ENCODE measurements around the gene AFDN. TPM values are rescaled to one million over a fixed set of nuclear protein-coding genes. Genes with fewer than 3 reads are reported as not detected.
A peak's percentile ranks its signal among the peaks of the same experiment; 100 is the strongest.
"Not testable (repeated sequence)": the region's sequence is repeated elsewhere in the genome, so short reads cannot be mapped to it uniquely, and the experiment has no call there.

The AFDN gene
- total RNA-seq, 1 experiment from 2014 or later: 107 TPM

- Histone ChIP-seq H3K27ac (ENCODE audit: low read depth, low read length, poor library complexity, severe bottlenecking) (peak overlapping the region; percentile 21), H3K9me3 (ENCODE audit: low read depth, low read length, poor library complexity, severe bottlenecking) (no peaks in the 10 kb centered on the region), H3K4me3 (ENCODE audit: low read depth, low read length, poor library complexity, severe bottlenecking) (no peak overlapping the region), H3K27me3 (replicated peaks; ENCODE audit: insufficient read depth, low read depth, low read length, poor library complexity) (no peaks in the 10 kb centered on the region), H3K4me1 (ENCODE audit: insufficient read depth, low read length, poor library complexity, severe bottlenecking) (peaks cover 8% of the 10 kb centered on the region), H3K36me3 (ENCODE audit: insufficient read depth, low read length, poor library complexity, severe bottlenecking) (no peaks in the 10 kb centered on the region)
- intact Hi-C loops (cut with micrococcal nuclease; ENCODE audit: unreplicated experiment): no loop called here
- DNase-seq (ENCODE audit: low spot score): no peak
- CTCF ChIA-PET: no interaction called here
- TF ChIP-seq CTCF (conservative IDR thresholded peaks at IDR 0.05; ENCODE audit: low read depth, low read length) (no peak), EZH2 (IDR thresholded peaks at IDR 0.05; ENCODE audit: borderline replicate concordance, low read depth, low read length, poor library complexity, severe bottlenecking) (no peak)
- no TSS peak for BruUV-seq (replicated peaks)
- POLR2A ChIA-PET (ENCODE audit: low non-redundant PET): no interaction called here
These were observed 171.5 kb downstream of the AFDN start for GRCh38 chr6:167998215-167998614.

- no peak overlapping the region for H3K27ac ChIP-seq (ENCODE audit: low read depth, low read length, poor library complexity, severe bottlenecking)
- no peaks in the 10 kb centered on the region for H3K36me3 ChIP-seq (ENCODE audit: insufficient read depth, low read length, poor library complexity, severe bottlenecking)
- BruUV-seq (replicated peaks): no TSS peak
- no peaks in the 10 kb centered on the region for H3K9me3 ChIP-seq (ENCODE audit: low read depth, low read length, poor library complexity, severe bottlenecking)
- intact Hi-C loops (cut with micrococcal nuclease; ENCODE audit: unreplicated experiment): no loop called here
- TF ChIP-seq CTCF (conservative IDR thresholded peaks at IDR 0.05; ENCODE audit: low read depth, low read length): no peak
- peaks cover 18% of the 10 kb centered on the region for H3K4me1 ChIP-seq (ENCODE audit: insufficient read depth, low read length, poor library complexity, severe bottlenecking)
- H3K4me3 ChIP-seq (ENCODE audit: low read depth, low read length, poor library complexity, severe bottlenecking): no peak overlapping the region
- no peak for DNase-seq (ENCODE audit: low spot score)
- no peaks in the 10 kb centered on the region for H3K27me3 ChIP-seq (replicated peaks; ENCODE audit: insufficient read depth, low read depth, low read length, poor library complexity)
- ChIA-PET POLR2A (ENCODE audit: low non-redundant PET) (no interaction called here), CTCF (no interaction called here)
These were observed 173.7 kb downstream of the AFDN start for GRCh38 chr6:168000198-168001028.

- ChIA-PET POLR2A (ENCODE audit: low non-redundant PET) (no interaction called here), CTCF (no interaction called here)
- no TSS peak for BruUV-seq (replicated peaks)
- H3K27ac ChIP-seq (ENCODE audit: low read depth, low read length, poor library complexity, severe bottlenecking): no peak overlapping the region
- intact Hi-C loops (cut with micrococcal nuclease; ENCODE audit: unreplicated experiment): no loop called here
- no peak for DNase-seq (ENCODE audit: low spot score)
- no peaks in the 10 kb centered on the region for H3K27me3 ChIP-seq (replicated peaks; ENCODE audit: insufficient read depth, low read depth, low read length, poor library complexity)
- peaks cover 18% of the 10 kb centered on the region for H3K4me1 ChIP-seq (ENCODE audit: insufficient read depth, low read length, poor library complexity, severe bottlenecking)
- H3K4me3 ChIP-seq (ENCODE audit: low read depth, low read length, poor library complexity, severe bottlenecking): no peak overlapping the region
- H3K36me3 ChIP-seq (ENCODE audit: insufficient read depth, low read length, poor library complexity, severe bottlenecking): no peaks in the 10 kb centered on the region
- H3K9me3 ChIP-seq (ENCODE audit: low read depth, low read length, poor library complexity, severe bottlenecking): no peaks in the 10 kb centered on the region
- TF ChIP-seq CTCF (conservative IDR thresholded peaks at IDR 0.05; ENCODE audit: low read depth, low read length) (no peak), EZH2 (IDR thresholded peaks at IDR 0.05; ENCODE audit: borderline replicate concordance, low read depth, low read length, poor library complexity, severe bottlenecking) (no peak)
These were observed 174.3 kb downstream of the AFDN start for GRCh38 chr6:168001029-168001332.

GRCh38 chr6:168001514-168001913 lies 174.8 kb downstream of the AFDN start:
- DNase-seq (ENCODE audit: low spot score); BruUV-seq (replicated peaks); H3K27ac ChIP-seq (ENCODE audit: low read depth, low read length, poor library complexity, severe bottlenecking); H3K4me3 ChIP-seq (ENCODE audit: low read depth, low read length, poor library complexity, severe bottlenecking); CTCF ChIA-PET; H3K27me3 ChIP-seq (replicated peaks; ENCODE audit: insufficient read depth, low read depth, low read length, poor library complexity); H3K36me3 ChIP-seq (ENCODE audit: insufficient read depth, low read length, poor library complexity, severe bottlenecking); intact Hi-C loops (cut with micrococcal nuclease; ENCODE audit: unreplicated experiment); H3K9me3 ChIP-seq (ENCODE audit: low read depth, low read length, poor library complexity, severe bottlenecking); POLR2A ChIA-PET (ENCODE audit: low non-redundant PET): not testable (repeated sequence)
- peaks cover 18% of the 10 kb centered on the region for H3K4me1 ChIP-seq (ENCODE audit: insufficient read depth, low read length, poor library complexity, severe bottlenecking)
